GOT3 (cell line): Measurements from ENCODE around the gene SGCE.

Source experiments
- DNase-seq: peaks from one replicate; lab custom pipeline; 2025; ENCODE audit warnings: mixed read lengths; lab: John Stamatoyannopoulos, UW

SGCE gene

DNA sequence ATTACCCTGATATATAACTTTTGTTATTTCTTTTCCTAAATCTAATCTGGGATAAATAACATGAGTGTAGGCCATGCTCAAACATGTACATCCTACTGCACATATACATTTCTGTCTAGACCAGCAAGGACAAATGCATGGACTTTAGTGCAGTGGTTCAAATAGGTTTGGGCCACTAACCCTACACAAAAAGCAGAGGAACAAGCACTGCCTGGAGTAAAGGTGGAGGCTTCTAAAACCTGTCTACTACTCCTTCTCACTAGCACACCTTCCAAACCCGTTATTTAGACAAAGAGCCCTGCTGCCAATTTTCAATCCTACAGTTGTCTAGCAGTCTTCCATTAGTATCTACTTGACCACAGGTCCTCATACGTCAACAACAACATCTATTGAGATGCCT is 34.8 kb downstream of the SGCE start:
- no peak for DNase-seq

GRCh38 chr7:94620703-94621118 is 35.2 kb downstream of the SGCE start:
- peak; percentile 52 for DNase-seq

DNA sequence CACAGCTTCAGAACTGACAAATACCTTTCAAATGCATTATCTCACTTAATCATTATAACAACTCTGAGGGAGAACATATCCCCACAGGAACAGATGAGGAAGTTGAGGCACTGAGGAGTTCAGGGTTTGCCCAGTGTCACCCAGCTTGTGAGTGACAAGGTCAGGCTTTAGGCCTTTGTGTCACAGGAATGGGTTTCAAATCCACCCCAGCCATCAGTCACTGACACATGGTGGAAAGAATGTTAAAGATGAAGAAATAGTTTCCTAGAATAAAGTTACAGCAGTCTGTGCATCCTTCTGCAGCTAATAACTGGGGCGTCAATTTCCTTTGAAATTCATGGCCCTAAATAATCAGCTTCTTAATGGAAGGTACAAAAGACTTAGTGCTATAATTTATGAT is 37.8 kb downstream of the SGCE start:
- no peak for DNase-seq

- no peak for DNase-seq
These were observed 39.1 kb downstream of the SGCE start for GRCh38 chr7:94616855-94617254.

GRCh38 chr7:94615666-94616065 is 40.3 kb downstream of the SGCE start:
- no peak for DNase-seq

DNA sequence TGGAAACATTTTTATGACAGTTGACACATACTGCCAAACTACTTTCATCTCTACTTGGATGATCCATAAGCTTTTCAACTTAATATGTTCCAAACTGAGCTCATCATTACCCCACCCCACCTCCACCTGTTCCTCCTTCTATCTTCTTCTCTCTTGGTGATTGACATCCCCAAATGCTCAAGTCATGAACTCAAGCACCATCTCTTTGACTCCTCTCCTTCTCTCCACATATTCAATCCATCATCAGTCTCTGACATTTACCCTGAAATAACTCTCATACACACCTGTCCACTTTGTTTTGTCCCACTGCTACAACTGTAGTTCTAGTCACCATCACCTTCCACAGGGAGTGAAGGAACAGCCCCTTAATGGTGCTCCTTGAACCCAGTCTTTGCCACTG is 43.3 kb downstream of the SGCE start:
- DNase-seq = no peak

GRCh38 chr7:94612253-94612652 is 43.7 kb downstream of the SGCE start:
- DNase-seq = no peak

DNA sequence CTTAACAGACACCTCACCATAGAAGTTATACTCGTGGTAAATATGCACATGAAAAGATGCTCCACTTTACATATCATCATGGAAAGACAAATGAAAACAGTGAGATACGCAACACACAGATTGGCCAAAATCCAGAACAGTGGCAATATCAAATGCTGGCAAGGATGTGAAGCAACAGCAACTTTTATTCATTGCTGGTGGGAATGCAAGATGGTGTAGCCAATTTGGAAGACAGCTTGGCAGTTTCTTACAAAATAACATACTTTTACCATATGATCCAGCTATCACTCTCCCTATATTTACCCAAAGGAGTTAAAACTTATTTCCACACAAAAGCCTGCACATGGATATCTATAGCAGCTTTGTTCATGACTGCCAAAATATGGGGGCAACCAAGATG is 46.4 kb downstream of the SGCE start:
- no peak for DNase-seq

- no peak for DNase-seq
These were observed 50.9 kb downstream of the SGCE start for GRCh38 chr7:94605031-94605430.

DNA sequence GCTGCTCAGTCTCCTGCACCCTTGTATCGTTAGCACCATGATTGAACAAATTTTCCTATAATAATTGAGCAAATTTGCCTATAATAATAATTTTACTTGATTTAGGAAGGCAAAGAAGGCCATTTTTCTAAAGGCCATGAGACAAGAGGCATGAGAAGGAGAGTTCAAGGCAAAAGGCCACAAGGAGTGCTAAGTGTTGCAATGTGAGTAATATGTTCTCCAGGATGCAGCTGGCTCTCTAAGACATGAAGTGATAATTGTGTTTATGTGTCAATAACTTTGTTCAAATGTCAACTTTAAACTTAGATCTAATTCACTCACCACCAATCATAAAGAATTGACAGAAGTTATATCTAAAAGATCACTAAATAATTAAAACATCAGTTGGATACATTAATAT is 53.8 kb downstream of the SGCE start:
- DNase-seq = no peak

DNA sequence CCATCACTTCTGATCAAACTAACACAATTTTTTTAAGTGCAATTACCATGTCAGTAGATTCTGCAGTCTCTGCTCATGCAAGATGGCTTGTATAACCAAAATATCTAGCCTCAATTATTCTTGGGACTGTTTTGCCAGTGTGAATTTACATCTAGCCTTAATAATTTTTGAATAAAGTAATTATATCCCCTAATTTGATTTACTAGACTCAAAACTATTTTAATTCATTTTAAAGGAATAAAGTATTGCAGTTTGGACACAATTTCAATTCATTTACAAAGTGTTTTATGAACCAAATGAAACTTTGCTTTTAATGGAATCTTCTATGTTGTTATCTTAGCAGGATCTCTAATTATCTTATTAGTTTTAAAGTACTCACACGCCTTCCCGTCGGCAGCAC is 55.7 kb downstream of the SGCE start:
- DNase-seq = no peak

- no peak for DNase-seq
These were observed 60.2 kb downstream of the SGCE start for GRCh38 chr7:94595717-94596116.

DNA sequence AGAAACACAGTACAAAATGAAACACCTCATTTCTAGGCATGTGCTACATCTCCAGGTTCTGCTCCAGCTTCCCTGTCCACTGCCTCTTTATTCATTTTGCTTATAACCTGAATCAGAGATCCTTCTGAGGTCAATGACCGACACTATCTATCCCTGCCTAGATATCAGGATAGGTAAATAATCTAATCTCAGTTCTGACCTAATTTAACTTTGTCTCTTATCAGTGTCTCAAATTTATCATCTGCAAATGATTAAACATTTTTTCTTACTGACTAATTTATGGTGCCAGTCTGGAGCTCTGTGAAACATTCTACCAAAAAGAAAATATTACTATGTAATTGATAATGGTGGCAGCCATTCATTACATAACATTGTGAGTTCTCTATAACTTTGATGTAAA is 61.1 kb downstream of the SGCE start:
- no peak for DNase-seq

- no peak for DNase-seq
These were observed 64.8 kb downstream of the SGCE start for GRCh38 chr7:94591176-94591575.

- no peak for DNase-seq
These were observed 65.3 kb downstream of the SGCE start for GRCh38 chr7:94590526-94591162.

DNA sequence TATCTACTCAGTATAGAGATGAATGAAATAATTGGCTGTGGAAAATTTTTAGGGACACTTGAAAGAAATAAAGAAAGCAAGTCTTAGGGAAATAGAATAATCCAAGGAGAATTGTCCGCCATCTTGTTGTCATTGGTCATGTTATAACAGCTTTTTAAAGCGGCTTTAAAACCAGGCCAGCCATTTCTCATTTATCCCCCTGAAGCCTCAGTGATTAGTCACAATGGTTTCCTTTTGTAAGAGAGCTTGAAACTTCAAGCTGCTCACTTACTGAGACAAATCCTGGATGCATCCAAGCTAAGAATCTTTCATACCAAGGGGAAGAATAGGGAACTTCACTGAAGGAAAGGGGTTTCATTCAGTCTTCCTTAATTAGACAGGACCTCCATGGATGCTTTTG is 67.9 kb downstream of the SGCE start:
- no peak for DNase-seq

DNA sequence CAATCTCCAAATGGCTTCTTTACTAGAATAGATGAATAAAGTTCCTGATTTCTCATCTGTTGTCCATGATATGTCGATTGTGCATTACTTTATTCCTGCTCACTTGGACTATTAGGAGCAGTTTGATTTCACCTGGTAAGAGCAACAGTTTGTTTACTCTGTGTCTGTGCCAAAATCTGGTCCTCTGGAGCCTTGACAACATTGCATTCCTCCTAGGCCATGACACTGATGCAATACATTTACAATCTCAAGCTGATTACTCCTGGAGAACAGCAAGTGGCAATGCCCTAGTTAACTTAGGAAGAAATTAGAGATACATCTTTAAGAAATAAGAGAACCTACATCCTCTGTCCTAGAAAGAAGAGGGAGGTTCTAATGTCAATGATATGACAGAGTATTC is 71.8 kb downstream of the SGCE start:
- DNase-seq = no peak

DNA sequence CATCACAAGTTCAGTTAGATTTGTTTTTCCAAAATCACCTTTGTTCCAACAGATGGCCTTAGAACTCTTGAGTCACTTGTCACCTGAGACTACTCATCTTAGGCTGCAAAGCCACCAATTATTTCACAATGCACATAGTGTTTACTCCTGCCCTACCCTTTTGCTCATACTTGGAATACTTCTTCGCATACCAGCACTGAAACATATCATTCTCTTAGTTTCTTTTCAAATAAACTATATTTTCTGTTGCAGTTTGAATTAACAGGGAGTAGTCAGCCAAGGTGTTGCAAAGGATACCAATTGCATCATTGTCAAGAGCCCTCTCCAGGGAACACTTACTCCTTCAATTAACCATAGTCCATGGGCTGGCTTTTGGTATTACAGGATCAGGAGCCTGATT is 75.3 kb downstream of the SGCE start:
- DNase-seq = no peak

DNA sequence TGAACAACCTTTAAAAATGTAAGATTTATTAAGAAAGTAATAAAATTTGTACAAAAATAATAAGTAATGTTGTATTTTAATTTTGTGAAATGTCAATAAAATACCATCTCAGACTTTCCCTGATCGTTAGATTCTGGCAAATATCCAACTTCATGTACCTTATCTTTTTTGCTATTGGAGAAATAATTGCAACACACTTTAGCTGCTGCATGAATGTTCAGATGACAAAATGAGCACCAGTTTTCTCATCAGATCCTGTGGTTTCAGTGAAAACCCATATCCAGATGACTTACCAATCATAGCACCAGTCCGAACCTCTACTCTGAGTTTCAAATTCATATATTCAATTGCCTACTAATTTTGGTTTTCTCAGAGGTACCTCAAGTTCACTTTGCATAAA is 76.5 kb downstream of the SGCE start:
- no peak for DNase-seq

DNA sequence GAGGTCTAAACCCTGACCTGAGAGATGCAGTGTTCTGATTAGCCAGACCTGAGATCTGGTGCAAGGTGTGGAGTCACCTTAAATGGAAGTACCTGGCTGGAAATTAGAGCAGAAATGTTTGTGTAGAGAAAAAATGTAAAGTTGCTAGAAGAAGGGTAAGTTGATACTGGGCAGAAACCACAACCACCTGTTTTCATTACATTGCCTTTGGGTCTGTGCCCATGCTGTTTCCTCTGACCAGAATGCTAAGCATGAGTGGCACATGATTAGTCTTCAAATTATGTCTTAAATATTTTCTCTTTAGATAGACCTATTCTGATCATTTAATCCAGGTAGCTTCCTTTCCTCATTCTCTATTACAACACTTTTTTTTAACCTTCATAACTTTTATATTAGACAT is 77.3 kb downstream of the SGCE start:
- DNase-seq = no peak

- no peak for DNase-seq
These were observed 78.6 kb downstream of the SGCE start for GRCh38 chr7:94577357-94577756.

- DNase-seq = no peak
These were observed 79.6 kb downstream of the SGCE start for GRCh38 chr7:94576316-94576715.

GRCh38 chr7:94575646-94576045 is 80.3 kb downstream of the SGCE start:
- DNase-seq = no peak

GRCh38 chr7:94571816-94572215 is 84.1 kb downstream of the SGCE start:
- DNase-seq = no peak

DNA sequence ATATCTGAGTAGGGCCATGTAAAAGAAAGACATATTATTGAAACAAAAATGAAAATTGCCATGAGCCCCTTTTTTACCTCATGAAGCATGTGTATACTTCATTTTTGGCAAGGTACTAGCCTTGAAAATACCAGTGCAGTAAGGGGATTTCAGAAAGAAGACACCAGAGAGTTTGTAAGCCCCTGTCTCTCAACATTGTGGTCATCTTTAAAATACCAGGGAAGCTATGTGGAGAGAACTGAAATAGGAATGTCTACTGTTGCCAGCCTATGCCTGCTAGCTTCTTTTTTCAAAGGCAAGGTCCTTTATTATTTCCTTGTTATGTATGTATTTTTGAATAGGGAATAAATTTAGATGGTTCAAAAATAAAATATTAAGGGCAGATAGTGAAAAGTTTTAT is 88.5 kb downstream of the SGCE start:
- DNase-seq = no peak
